Liver (tissue), 9 donors: Measurements from ENCODE around the gene P4HB. TPM values are rescaled to one million over a fixed set of nuclear protein-coding genes. Genes with fewer than 3 reads are reported as not detected.

ENCODE experiments used
- DNase-seq: peaks from one replicate; pipeline ENCODE4 v3.0.0-alpha.2; 2017; ENCODE audit warnings: low spot score
- H3K27ac ChIP-seq, 2 donors: one replicate each; pipeline ENCODE4 v1.7.0; 2013; ENCODE audit warnings: inconsistent platforms in 2 of 2, low read length in 2 of 2, control low read depth in 1 of 2, low read depth in 1 of 2, mild to moderate bottlenecking in 1 of 2
- H3K27me3 ChIP-seq, 4 donors: one replicate each; pipeline versions ENCODE4 v1.6.1 to v1.7.0; 2013; ENCODE audit warnings: low read length in 3 of 4, inconsistent platforms in 1 of 4, mild to moderate bottlenecking in 1 of 4, moderate library complexity in 1 of 4; ENCODE audit not compliant: control insufficient read depth in 4 of 4, insufficient read depth in 4 of 4
- H3K36me3 ChIP-seq, 4 donors: one replicate each; pipeline versions ENCODE4 v1.6.1 to v1.7.0; 2013; ENCODE audit warnings: low read length in 3 of 4, mild to moderate bottlenecking in 3 of 4, low read depth in 1 of 4, moderate library complexity in 1 of 4; ENCODE audit not compliant: control insufficient read depth in 4 of 4, insufficient read depth in 3 of 4
- H3K4me1 ChIP-seq, 4 donors: one replicate each; pipeline versions ENCODE4 v1.6.1 to v1.7.0; 2013; ENCODE audit warnings: low read length in 3 of 4, mild to moderate bottlenecking in 3 of 4, moderate library complexity in 1 of 4; ENCODE audit not compliant: control insufficient read depth in 4 of 4, insufficient read depth in 4 of 4
- H3K4me3 ChIP-seq, 3 donors: one replicate each; pipeline versions ENCODE4 v1.6.1 to v1.7.0; 2013; ENCODE audit warnings: low read length in 3 of 3, control low read depth in 1 of 3, low read depth in 1 of 3, mild to moderate bottlenecking in 1 of 3
- H3K9ac ChIP-seq, 2 donors: one replicate each; pipeline ENCODE4 v1.7.0; 2013; ENCODE audit warnings: low read length in 2 of 2, mild to moderate bottlenecking in 2 of 2, moderate library complexity in 2 of 2, control low read depth in 1 of 2, low read depth in 1 of 2
- H3K9me3 ChIP-seq, 4 donors: one replicate each; pipeline versions ENCODE4 v1.6.1 to v1.7.0; 2013; ENCODE audit warnings: low read length in 3 of 4; ENCODE audit not compliant: control insufficient read depth in 4 of 4
- ATF3 ChIP-seq: IDR thresholded peaks from 2 replicates; pipeline ENCODE4 v1.6.1; 2016; ENCODE audit warnings: antibody characterized with exemption
- CTCF ChIP-seq: fragments of 150-350 bp; IDR thresholded peaks from 2 replicates; pipeline ENCODE4 v1.5.1; 2017; ENCODE audit warnings: improper control_type of control experiment, low read depth, low read length; ENCODE audit not compliant: missing input control
- FOXA1 ChIP-seq: IDR thresholded peaks from 2 replicates; pipeline ENCODE4 v1.6.1; 2016; ENCODE audit warnings: antibody characterized with exemption
- FOXA2 ChIP-seq: IDR thresholded peaks from 2 replicates; pipeline ENCODE4 v1.6.1; 2016; ENCODE audit warnings: antibody characterized with exemption
- GABPA ChIP-seq, 2 donors: IDR thresholded peaks in 1 of 2; conservative IDR thresholded peaks in 1 of 2; 2 replicates each; pipeline ENCODE4 v1.6.1; 2016; ENCODE audit warnings: antibody characterized with exemption in 2 of 2, mild to moderate bottlenecking in 1 of 2, moderate library complexity in 1 of 2
- HNF4A ChIP-seq, 2 donors: conservative IDR thresholded peaks; 2 replicates each; pipeline ENCODE4 v1.6.1; 2016; ENCODE audit warnings: antibody characterized with exemption in 2 of 2, mild to moderate bottlenecking in 2 of 2
- HNF4G ChIP-seq: IDR thresholded peaks from 2 replicates; pipeline ENCODE4 v1.6.1; 2016; ENCODE audit warnings: antibody characterized with exemption
- JUND ChIP-seq, 2 donors: IDR thresholded peaks; 2 replicates each; pipeline ENCODE4 v1.6.1; 2016; ENCODE audit warnings: antibody characterized with exemption in 2 of 2
- MAX ChIP-seq: IDR thresholded peaks from 2 replicates; pipeline ENCODE4 v1.6.1; 2016; ENCODE audit warnings: antibody characterized with exemption
- REST ChIP-seq: IDR thresholded peaks from 2 replicates; pipeline ENCODE4 v1.6.1; 2016; ENCODE audit warnings: antibody characterized with exemption, mild to moderate bottlenecking
- RXRA ChIP-seq, 2 donors: IDR thresholded peaks; 2 replicates each; pipeline ENCODE4 v1.6.1; 2017 to 2018; ENCODE audit warnings: antibody characterized with exemption in 2 of 2, mild to moderate bottlenecking in 1 of 2
- SP1 ChIP-seq: IDR thresholded peaks from 2 replicates; pipeline ENCODE4 v1.6.1; 2018; ENCODE audit warnings: antibody characterized with exemption, mild to moderate bottlenecking
- TAF1 ChIP-seq: conservative IDR thresholded peaks from 2 replicates; pipeline ENCODE4 v1.6.1; 2016; ENCODE audit warnings: antibody characterized with exemption, mild to moderate bottlenecking
- ZBTB33 ChIP-seq: IDR thresholded peaks from 2 replicates; pipeline ENCODE4 v1.6.1; 2016; ENCODE audit warnings: antibody characterized with exemption
- WGBS: extraction: QIAGEN DNeasy Blood & Tissue Kit; methylation state at CpG from one replicate; pipeline ENCODE4 v1.1.7; 2013; 5-methylcytosine and 5-hydroxymethylcytosine counted together
- polyA plus RNA-seq, 2 donors: library from polyadenylated mRNA; stranded (reverse) in 1 of 2; unstranded in 1 of 2; fragments of 200-250 nt in 1 of 2; fragments of >200 nt in 1 of 2; fragmentation: Nextera tagmentation in 1 of 2; extraction: Ambion mirVana in 1 of 2; gene quantifications; one replicate each; pipeline versions ENCODE4 v1.2.1 to v1.2.3, GENCODE V29; 2013 to 2015
- total RNA-seq, 2 donors: library from RNA; depleted of rRNA; stranded (reverse); fragments of >200 nt; gene quantifications; one replicate each; pipeline ENCODE4 v1.2.3, GENCODE V29; 2014
- donor health status: healthy.
- donor health status: healthy.
- donor health status: healthy.
- donor health status: healthy.
- donor health status: healthy.

P4HB gene
- total and polyA plus RNA-seq, 4 donors: 1,000 to 3,361 (median 1,576) TPM

GRCh38 chr17:81844887-81845286 is 15.4 kb downstream of the P4HB start:
- 90% methylated on average over 13 of the region's 13 CpGs for WGBS
- H3K36me3 ChIP-seq: peaks cover 30 to 50% (median 35%) of the 10 kb centered on the region in 4 donors

GRCh38 chr17:81844327-81844851 is 15.9 kb downstream of the P4HB start:
- Histone ChIP-seq H3K27me3 (no peaks in the 10 kb centered on the region), H3K36me3 (peaks cover 30 to 50% (median 35%) of the 10 kb centered on the region in 4 donors), H3K4me3 (no peak overlapping the region), H3K27ac (no peak overlapping the region), H3K9ac (no peak overlapping the region), H3K9me3 (no peaks in the 10 kb centered on the region), H3K4me1 (peaks cover 0 to 29% (median 19%) of the 10 kb centered on the region in 4 donors)
- no peak for TF ChIP-seq HNF4A (conservative IDR thresholded peaks at IDR 0.05)
- no peak for TF ChIP-seq JUND (IDR thresholded peaks at IDR 0.05)
- TF ChIP-seq ZBTB33: no peak
- no peak for TF ChIP-seq REST
- TF ChIP-seq FOXA2: no peak
- 94% methylated on average over 14 of the region's 14 CpGs for WGBS
- DNase-seq: no peak

More at GRCh38 chr17:81844887-81845286, 15.4 kb downstream of the P4HB start:
- no peaks in the 10 kb centered on the region for H3K9me3 ChIP-seq
- DNase-seq: no peak
- peaks cover 0 to 29% (median 19%) of the 10 kb centered on the region in 4 donors for H3K4me1 ChIP-seq
- no peak for TF ChIP-seq TAF1
- TF ChIP-seq MAX: no peak
- TF ChIP-seq GABPA (IDR thresholded peaks at IDR 0.05 in 1 of 2, conservative IDR thresholded peaks at IDR 0.05 in 1 of 2): no peak
- TF ChIP-seq HNF4A (conservative IDR thresholded peaks at IDR 0.05): no peak
- TF ChIP-seq HNF4G: no peak
- TF ChIP-seq JUND (IDR thresholded peaks at IDR 0.05): no peak
- TF ChIP-seq FOXA2: no peak
- no peak for TF ChIP-seq SP1
- TF ChIP-seq FOXA1: no peak
- TF ChIP-seq RXRA (IDR thresholded peaks at IDR 0.05): no peak
- no peak for TF ChIP-seq CTCF
- no peak for TF ChIP-seq ATF3
- H3K4me3 ChIP-seq: no peak overlapping the region
- no peaks in the 10 kb centered on the region for H3K27me3 ChIP-seq
- H3K9ac ChIP-seq: no peak overlapping the region
- H3K27ac ChIP-seq: no peak overlapping the region
